Measurements from ENCODE around the gene ARPP21.
A peak's percentile ranks its signal among the peaks of the same experiment; 100 is the strongest.

Gene ARPP21

GRCh38 chr3:35675621-35676020 lies 36.3 kb downstream of the ARPP21 start:
- TF ChIP-seq ESRRG (CRISPR knock-in tag; IDR thresholded peaks at IDR 0.05) (no peak), ARNTL (CRISPR knock-in tag; IDR thresholded peaks at IDR 0.05; ENCODE audit: borderline replicate concordance, low read depth) (no peak), TOX (CRISPR knock-in tag; IDR thresholded peaks at IDR 0.05; ENCODE audit: borderline replicate concordance) (no peak)

GRCh38 chr3:35677797-35678196 lies 38.5 kb downstream of the ARPP21 start:
- TF ChIP-seq ISL1 (CRISPR knock-in tag; IDR thresholded peaks at IDR 0.05), result peak; percentile 60
- TF ChIP-seq TCF4 (CRISPR knock-in tag; IDR thresholded peaks at IDR 0.05; ENCODE audit: borderline replicate concordance), result no peak
- ATAC-seq, result no peak

More at GRCh38 chr3:35675621-35676020, 36.3 kb downstream of the ARPP21 start:
- no peak for ATAC-seq

DNA sequence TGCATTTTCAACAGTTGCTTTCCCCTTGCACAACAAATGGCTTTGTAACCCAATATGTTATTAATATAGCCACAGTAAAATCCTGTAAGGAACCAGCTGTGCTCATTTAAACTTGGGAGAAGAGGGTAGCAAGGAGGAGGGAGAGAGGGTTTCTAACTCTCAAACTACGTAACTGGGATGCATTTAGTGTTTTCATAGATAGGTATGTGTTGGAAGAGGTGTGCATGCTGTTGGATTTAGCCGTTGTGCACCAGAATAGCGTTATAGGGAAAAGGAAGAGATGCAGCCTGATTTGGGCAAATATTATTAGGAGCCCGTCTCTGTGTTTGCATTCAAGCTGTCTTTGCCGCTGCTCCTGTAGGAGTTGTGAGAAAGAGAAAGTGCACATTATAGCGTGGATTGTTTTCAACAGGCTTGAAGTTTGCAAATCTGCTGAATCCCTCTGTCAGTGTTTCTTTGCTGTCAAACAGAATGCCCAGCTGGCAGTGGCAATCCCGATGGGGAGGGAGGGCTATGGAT lies 39.4 kb downstream of the ARPP21 start:
- no peak for ATAC-seq

GRCh38 chr3:35679409-35680080 lies 40.2 kb downstream of the ARPP21 start:
- TF ChIP-seq SNAI2 (CRISPR knock-in tag; IDR thresholded peaks at IDR 0.05), result no peak
- TF ChIP-seq, protein P1, sequence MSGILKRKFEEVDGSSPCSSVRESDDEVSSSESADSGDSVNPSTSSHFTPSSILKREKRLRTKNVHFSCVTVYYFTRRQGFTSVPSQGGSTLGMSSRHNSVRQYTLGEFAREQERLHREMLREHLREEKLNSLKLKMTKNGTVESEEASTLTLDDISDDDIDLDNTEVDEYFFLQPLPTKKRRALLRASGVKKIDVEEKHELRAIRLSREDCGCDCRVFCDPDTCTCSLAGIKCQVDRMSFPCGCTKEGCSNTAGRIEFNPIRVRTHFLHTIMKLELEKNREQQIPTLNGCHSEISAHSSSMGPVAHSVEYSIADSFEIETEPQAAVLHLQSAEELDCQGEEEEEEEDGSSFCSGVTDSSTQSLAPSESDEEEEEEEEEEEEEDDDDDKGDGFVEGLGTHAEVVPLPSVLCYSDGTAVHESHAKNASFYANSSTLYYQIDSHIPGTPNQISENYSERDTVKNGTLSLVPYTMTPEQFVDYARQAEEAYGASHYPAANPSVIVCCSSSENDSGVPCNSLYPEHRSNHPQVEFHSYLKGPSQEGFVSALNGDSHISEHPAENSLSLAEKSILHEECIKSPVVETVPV (CRISPR knock-in tag; IDR thresholded peaks at IDR 0.05), result no peak
- no peak for ATAC-seq

More for the DNA sequence above, 39.4 kb downstream of the ARPP21 start:
- TF ChIP-seq, protein P2, sequence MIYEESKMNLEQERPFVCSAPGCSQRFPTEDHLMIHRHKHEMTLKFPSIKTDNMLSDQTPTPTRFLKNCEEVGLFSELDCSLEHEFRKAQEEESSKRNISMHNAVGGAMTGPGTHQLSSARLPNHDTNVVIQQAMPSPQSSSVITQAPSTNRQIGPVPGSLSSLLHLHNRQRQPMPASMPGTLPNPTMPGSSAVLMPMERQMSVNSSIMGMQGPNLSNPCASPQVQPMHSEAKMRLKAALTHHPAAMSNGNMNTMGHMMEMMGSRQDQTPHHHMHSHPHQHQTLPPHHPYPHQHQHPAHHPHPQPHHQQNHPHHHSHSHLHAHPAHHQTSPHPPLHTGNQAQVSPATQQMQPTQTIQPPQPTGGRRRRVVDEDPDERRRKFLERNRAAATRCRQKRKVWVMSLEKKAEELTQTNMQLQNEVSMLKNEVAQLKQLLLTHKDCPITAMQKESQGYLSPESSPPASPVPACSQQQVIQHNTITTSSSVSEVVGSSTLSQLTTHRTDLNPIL (CRISPR knock-in tag; IDR thresholded peaks at IDR 0.05; ENCODE audit: low read depth), result no peak
- no peak for TF ChIP-seq ZFP3 (CRISPR knock-in tag; IDR thresholded peaks at IDR 0.05)
- no peak for TF ChIP-seq ZNF70 (CRISPR knock-in tag; IDR thresholded peaks at IDR 0.05)
- TF ChIP-seq TOX (CRISPR knock-in tag; IDR thresholded peaks at IDR 0.05; ENCODE audit: borderline replicate concordance), result no peak
- TF ChIP-seq ESRRG (CRISPR knock-in tag; IDR thresholded peaks at IDR 0.05), result no peak
- no peak for TF ChIP-seq TCF4 (CRISPR knock-in tag; IDR thresholded peaks at IDR 0.05; ENCODE audit: borderline replicate concordance)
- no peak for TF ChIP-seq ZFP30 (CRISPR knock-in tag; IDR thresholded peaks at IDR 0.05)
- no peak for TF ChIP-seq RARB (CRISPR knock-in tag; IDR thresholded peaks at IDR 0.05)
- TF ChIP-seq, protein P3, sequence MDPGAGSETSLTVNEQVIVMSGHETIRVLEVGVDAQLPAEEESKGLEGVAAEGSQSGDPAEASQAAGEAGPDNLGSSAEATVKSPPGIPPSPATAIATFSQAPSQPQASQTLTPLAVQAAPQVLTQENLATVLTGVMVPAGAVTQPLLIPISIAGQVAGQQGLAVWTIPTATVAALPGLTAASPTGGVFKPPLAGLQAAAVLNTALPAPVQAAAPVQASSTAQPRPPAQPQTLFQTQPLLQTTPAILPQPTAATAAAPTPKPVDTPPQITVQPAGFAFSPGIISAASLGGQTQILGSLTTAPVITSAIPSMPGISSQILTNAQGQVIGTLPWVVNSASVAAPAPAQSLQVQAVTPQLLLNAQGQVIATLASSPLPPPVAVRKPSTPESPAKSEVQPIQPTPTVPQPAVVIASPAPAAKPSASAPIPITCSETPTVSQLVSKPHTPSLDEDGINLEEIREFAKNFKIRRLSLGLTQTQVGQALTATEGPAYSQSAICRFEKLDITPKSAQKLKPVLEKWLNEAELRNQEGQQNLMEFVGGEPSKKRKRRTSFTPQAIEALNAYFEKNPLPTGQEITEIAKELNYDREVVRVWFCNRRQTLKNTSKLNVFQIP (CRISPR knock-in tag; IDR thresholded peaks at IDR 0.05; ENCODE audit: borderline replicate concordance, low read depth), result no peak
- no peak for TF ChIP-seq CSDC2 (CRISPR knock-in tag; IDR thresholded peaks at IDR 0.05)
- TF ChIP-seq ZC3H10 (CRISPR knock-in tag; IDR thresholded peaks at IDR 0.05), result no peak

DNA sequence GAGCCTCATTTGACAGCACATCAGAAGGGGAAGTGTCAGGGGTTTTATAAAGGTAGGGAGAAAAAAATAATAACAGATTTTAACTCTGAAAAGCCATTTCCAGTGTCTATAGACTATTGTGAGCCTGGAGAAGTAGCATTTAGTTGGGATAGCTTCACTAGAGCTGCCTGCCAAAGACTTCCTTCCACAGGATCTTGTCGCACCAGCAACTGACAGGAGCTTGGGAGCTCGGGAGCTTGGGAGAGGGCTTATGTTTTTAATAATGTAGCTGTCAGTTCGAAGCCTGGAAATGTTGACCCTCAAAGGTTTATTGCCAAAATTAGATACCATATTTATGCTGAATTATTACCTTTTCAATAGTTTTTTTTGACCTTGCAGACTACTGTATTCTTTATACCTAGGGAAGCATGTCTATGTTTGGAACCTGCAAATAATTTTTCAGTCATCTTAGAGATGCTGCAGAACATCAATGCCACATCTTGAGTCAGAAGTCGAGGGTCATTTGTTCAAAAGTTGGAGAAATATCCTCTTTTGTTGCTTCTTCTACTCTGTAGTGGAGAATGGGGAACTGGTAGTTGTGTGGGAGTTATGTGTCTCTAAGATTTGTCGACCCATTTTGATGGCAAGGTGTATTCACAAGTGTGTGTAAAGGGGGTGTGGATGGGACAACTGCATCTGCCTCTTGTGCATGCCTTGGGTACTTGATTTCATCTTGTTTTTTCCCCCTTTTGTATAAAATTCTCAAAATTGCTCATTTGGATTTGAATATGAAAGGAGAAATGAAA lies 41.7 kb downstream of the ARPP21 start:
- no peak for ATAC-seq
- TF ChIP-seq RARB (CRISPR knock-in tag; IDR thresholded peaks at IDR 0.05) (no peak), CSDC2 (CRISPR knock-in tag; IDR thresholded peaks at IDR 0.05) (no peak), TOX (CRISPR knock-in tag; IDR thresholded peaks at IDR 0.05; ENCODE audit: borderline replicate concordance) (no peak), ISL1 (CRISPR knock-in tag; IDR thresholded peaks at IDR 0.05) (no peak), ZNF565 (CRISPR knock-in tag; conservative IDR thresholded peaks at IDR 0.05; ENCODE audit: low read depth) (no peak), ESRRG (CRISPR knock-in tag; IDR thresholded peaks at IDR 0.05) (no peak), ZFP30 (CRISPR knock-in tag; IDR thresholded peaks at IDR 0.05) (no peak), PPARA (CRISPR knock-in tag; IDR thresholded peaks at IDR 0.05; ENCODE audit: borderline replicate concordance) (no peak), ZFP3 (CRISPR knock-in tag; IDR thresholded peaks at IDR 0.05) (no peak), PATZ1 (CRISPR knock-in tag; IDR thresholded peaks at IDR 0.05; ENCODE audit: borderline replicate concordance) (no peak), ZC3H10 (CRISPR knock-in tag; IDR thresholded peaks at IDR 0.05) (no peak)
- TF ChIP-seq, protein P1 (CRISPR knock-in tag; IDR thresholded peaks at IDR 0.05), result no peak
- TF ChIP-seq, protein P2 (CRISPR knock-in tag; IDR thresholded peaks at IDR 0.05; ENCODE audit: low read depth), result no peak
